CD4-positive, alpha-beta T cell treated with Interleukin-6 at 100 ng/mL for 8 hours (primary cell): ENCODE results near the gene CIAO1.
"Not testable (repeated sequence)": the region's sequence is repeated elsewhere in the genome, so short reads cannot be mapped to it uniquely, and the experiment has no call there.

Experiments
- DNase-seq: peaks from one replicate; pipeline ENCODE4 v3.0.0-alpha.2; 2020; ENCODE audit warnings: mixed read lengths, low spot score

Gene CIAO1

DNA sequence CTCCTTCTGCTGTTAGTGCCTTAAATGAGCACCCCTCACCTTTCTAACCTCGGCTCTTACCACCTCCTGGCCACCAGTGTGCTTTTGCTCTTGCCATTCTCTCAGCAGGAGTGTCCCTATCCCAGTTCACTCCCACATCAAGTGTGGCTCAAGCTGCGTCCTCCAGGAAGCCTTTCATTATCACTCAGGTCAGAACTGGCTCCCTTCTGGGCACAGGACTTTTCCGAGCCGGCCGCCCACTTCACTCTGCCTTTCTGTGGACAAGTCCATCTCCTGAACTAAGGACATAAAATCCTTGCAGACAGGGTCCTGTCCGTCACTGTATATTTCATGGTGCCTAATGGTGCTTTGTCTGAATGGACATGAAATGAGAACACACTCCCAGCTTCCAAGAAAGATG lies 15.8 kb upstream of the CIAO1 start:
- DNase-seq: no peak

DNA sequence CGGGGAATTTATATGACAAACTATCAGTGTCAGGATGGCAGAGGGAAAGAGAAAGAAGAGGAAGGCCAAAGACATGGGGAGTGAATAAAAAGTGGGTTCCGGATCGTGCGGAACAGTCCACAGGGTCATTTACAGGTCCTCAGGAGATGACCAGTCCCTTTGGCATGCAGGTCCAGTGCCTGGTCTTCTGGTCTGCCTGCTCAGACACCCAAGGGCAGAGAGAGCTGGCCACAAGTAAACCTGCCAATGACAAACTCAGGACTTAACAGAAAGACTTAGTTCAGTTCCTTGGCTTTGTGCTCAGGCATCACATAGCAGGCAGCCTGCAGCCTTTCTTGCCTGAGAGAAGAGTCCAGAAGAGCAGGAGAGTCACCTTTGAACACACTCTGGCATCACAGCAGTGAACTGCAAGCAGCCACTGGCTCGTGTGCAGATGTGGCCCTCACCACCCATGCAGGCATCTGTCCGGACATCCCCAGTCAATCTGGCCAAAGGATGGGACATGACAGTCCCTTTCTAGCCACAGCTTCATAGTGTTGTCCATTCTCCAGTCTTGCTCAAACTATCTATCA lies 14.2 kb upstream of the CIAO1 start:
- DNase-seq: no peak

DNA sequence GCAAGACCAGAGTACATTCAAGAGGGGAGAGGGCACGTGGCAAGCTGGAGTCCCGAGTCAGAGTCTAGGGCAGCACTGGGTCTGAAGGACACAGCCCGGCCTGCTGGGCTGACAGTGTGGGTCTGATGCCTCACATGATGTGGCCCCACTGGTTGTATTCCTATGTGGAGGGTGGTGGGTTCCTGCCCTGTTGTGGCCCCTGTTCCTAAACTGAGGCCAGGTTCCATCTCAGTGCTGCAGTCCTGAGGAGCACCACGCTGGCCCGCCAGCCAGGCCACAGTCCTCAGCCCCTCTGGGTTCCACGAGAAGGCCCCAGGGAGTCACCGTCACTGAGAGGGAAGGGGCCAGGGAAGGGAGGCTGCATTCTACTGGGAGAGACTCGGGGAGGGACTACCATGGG lies 13.5 kb upstream of the CIAO1 start:
- no peak for DNase-seq

DNA sequence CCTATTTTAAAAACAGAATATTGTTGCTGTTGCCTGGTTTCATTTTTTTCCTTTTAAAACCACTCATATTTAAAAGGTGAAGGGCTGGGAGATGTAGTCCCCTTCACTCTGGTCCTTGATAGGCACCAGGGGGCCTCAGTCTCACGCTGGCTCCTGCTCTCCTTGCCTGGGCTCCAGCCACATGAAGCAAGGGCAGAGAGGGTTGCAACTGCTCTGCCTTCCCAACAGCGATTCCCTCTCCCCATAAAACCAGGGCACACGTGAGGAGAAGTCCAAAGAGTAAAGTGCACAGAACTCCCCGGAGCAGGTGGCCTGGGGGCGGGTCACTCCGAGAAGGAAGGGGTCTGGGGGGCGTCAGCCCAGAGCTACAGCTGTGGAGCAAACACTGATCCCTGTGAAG lies 13.0 kb upstream of the CIAO1 start:
- DNase-seq: no peak

DNA sequence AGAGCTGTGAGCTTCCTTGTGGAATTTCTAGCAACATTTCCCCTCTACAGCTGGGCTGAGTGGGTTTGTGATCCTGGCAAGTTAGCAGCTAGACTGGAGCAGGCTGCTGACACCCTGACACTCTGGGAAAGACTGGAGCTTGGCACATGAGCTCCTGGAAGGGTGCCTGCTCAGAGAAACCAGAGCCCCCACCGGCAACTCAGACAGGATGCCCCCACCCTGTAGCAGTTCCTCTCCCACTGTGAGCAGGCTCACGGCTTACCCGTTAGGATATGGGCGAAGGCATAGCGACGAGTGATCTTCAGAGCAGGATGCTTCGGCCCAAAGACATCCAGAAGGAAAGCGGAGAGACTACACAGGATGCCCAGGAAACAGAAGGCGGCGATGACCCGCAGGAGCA lies 11.5 kb upstream of the CIAO1 start:
- DNase-seq: no peak

DNA sequence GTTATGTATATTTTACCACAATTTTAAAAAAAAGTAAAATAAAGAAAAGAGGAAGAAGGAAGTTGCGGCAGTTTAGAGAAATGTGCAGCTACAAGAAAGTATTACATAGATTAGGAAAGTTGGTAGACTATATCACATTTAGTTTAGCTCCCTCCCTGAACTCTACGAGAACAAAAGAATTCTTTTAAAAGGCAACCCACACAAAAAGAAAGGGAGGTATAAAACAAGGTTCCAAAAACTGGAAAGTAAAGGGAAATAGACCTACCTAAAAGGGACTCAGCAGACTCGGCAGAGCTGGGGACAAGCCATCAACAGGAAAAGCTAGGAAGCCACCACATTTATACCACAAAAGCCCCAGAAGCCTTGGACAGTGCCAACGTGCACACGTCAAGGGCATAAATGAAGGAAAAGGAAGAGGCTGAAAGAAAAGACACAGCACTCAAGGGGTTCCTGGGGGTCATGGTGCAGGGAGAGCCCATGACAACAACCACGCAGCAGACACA lies 9.4 kb upstream of the CIAO1 start:
- DNase-seq: no peak

DNA sequence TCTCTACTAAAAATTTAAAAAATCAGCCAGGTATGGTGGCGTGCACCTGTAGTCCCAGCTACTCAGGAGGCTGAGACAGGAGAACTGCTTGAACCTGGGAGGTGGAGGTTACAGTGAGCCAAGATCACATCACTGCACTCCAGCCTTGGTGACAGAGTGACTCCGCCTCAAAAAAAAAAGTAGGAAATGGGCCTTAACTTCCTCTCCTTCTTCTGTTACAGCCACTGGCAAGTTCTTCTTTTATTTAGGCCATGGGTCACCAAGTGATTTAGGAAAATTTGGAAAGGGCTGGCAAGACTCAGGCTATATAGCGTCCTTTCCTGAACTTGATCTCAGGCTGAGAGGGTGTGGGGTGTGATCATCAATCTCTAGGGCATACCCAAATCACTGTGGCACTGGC lies 8.3 kb upstream of the CIAO1 start:
- not testable (repeated sequence) for DNase-seq

DNA sequence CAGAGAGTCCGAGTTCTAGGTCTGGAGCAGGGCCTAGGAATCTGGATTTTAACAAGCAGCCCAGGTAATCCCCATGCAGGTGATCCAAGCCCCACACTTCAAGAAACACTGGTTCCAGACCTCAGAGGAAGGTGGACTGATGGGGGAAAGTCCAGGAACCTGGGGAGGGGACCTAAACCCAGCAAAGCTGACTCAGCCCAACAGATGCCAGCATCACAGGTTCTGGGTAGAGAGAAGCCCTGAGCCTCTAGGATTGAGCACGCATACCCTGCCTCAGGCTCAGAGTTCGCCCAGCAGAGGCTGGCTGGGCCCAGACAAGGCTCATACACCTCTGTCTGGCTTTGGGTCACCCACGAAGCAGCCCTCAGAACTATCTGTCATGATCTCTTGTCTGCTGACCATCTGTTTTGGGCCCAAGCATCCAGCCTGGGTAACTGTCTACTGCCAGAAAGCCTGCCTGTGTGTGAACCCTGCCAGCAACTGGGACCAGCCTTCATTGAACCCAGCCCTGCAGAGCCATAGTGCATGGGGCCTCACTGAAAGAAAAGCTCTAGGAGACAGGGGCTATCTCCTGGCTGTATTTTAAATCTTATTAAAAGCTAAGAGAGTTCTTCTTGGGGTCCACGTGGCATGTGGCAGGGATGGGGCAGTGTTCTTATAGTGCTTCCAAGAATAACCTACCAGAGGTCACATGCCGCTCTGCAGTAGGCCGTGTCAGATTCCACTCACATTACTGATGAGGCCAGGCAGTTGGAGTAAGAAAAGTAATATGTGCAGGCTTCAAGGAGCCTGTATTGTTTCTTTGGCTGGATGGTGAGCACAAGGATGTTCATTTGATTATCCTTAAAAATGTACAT lies 7.6 kb upstream of the CIAO1 start:
- no peak for DNase-seq

DNA sequence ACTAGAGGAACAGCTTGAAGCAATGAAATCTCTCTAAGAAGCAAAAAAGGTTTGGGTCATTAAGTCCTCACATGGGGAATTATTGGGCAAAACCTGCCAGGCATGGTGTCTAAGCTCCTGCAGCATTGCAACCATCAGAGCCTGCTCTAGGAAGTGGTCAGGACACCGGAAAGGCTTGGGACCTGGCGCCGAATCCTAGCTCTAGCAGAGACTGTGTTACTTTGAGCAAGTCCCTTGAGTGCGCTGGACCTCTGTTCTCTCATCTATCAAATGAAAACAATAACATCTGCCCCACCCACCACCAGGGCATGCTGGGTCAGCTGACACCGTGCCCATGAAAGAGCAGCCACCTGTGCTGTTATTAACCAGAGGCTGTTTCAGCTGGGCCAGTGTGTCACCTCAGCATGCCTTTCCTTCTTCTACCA lies 6.5 kb upstream of the CIAO1 start:
- DNase-seq: no peak

DNA sequence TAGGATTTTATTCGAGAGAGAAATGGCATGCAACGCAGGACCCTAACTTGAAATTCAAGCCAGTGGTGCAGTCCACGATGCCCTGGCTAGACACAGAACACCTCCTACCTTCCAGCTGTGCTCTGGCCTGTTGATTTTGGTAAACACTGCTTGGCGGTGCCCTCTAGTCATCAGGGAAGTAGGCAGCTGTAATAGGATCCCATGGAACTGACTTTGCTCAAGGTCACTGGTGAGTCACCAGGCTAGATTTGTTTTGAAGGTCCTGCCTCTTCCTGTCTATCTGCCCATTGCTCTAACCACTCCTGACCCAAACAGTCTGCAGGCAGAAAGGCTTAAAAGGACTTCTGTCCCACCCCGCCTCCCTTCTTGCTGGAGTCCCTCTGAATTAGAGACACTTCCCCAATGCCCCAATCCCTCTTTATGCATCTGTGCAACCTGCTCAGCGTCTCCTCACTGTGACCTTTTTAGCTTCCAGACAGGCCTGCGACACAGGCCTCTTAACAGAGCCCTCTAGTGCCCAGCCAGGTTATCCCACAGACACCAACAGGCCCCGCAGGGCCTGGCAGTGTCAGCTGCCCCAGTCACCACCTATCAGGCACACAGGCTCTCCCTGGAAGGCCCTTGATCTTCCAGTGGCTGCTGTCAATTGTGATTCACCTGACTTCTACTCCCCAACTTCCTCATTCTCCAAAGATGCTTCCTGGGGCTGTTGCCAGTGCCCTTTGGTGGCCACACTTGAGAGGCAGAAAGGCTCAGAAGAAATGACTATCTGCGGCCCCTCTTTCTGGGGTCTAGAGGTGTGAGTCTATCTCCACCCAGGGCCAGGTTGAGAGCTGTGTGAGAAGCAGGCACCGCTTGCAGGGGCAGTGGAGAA lies 5.4 kb upstream of the CIAO1 start:
- peak; percentile 10 for DNase-seq

DNA sequence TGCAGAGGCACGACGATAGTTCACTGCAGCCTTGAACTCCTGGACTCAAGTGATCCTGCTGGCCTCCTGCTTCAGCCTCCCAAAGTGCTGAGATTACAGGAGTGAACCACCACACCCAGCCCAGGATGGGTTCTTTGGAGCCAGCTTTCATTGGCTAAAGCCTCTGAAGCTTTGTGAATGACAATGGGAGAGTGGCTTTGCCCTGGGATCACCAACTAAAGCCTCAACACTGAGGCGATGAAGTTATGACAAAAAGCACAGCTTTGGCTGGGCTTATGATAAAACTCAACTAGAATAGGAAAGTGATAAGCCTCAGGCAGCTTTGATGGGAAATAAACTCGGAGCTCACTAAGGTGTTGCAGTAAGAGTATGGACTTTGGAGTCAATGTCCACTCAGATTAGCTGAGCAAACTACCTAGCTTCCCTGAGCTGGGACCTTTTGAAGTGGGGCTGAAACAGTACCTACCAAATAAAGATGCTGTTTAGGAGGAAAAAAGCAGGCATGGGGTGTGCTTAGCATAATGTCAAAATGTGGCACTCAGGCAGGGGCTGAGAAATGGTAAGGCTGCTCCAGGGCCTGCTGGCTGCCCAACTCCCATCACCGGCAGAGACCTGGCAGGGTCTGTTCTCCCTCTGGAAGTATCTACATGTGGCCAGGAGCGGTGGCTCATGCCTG lies 4.6 kb upstream of the CIAO1 start:
- DNase-seq: no peak

DNA sequence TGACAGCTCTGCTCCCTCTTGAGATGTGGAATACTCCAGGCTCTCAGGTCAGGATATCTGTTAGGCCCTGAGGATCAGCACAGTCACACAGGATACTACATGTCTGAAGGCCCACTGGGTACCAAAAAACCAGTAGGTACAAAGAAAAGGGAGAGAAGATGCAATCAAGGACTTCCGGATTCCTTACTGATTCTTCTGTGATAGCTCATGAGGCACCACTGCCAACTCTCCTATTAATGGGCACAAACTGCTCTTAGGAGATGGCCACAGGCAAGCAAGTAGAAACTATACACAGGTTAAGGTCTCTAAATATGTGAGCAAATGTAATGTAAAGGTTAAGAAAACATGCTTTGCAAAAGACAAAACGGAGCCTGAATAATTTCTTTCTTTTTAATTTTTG lies 3.7 kb upstream of the CIAO1 start:
- DNase-seq: no peak

DNA sequence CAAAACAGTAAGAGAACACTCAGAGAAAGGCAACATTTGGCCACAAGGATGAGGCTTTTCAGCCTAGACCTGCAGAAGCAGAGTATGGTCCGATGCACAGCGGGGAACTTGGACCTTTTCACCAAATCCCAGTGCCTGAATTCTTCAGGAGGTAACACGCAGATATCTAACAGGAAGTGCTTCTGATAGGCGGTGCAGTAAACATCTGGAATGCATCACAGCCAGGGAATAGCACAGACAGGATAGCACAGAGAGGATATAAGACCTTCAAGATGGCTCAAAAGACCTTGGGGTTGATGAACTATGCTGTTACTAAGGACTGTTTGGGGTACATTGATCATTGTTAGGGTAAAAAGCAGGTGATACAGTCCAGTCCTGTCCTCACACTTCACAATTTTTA lies 1.9 kb upstream of the CIAO1 start:
- DNase-seq: no peak

DNA sequence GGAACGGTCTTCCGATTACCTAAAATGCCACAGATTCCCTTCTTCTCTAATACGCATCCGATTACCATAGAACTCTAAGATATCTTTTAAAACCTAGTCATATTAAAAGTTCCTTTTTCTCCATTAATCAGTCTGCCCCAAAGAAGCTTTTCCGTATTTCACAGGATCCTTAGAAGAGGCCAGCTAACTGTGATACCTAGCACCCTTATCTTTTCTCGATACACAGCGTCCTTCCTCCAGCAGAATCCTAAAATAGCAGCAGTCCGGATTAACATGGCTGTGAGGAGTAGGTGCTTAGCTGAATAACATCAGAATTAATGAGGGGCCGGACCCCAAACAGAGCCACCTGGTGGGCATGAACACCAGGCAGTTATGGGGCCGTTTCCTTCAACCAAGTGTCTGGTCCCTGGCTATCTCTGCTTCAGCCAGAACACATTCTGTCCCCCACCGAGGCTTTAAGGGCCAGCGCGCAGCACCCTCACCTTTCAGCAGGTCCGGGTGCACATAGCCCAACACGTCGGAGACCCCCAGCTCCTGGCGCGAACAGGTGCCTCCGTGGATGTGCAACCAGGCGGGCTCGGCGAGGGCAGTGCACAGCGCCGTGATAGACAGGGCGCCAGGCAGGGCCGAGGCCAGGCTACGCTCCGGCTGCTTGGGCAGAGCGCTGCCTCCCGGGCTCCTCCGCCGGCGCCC lies 1.2 kb upstream of the CIAO1 start:
- no peak for DNase-seq

DNA sequence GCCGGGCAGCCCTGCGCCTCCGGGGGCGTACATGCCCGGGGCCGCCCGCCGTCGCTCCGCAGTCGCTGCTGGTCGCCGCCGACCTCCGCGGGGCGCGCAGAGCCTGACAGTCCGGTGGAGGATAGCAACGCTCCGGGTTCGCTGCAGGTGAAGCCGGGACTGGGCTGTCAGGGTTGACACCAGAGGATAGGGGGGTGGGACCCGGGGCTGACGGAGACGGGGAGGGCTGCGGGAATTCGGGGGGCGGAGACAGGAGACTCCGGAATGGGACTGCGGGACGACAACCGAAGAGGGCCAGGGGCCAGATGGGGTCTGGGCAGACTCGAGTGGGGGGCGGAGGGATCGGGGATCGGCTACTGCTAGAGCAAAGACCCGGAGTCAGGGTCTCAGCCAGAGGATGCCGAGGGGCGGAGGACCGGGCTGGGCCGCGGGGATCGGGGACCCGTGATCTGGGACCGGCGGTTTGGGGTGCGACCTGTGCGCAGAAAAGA lies 631 bp upstream of the CIAO1 start:
- peak; percentile 13 for DNase-seq

DNA sequence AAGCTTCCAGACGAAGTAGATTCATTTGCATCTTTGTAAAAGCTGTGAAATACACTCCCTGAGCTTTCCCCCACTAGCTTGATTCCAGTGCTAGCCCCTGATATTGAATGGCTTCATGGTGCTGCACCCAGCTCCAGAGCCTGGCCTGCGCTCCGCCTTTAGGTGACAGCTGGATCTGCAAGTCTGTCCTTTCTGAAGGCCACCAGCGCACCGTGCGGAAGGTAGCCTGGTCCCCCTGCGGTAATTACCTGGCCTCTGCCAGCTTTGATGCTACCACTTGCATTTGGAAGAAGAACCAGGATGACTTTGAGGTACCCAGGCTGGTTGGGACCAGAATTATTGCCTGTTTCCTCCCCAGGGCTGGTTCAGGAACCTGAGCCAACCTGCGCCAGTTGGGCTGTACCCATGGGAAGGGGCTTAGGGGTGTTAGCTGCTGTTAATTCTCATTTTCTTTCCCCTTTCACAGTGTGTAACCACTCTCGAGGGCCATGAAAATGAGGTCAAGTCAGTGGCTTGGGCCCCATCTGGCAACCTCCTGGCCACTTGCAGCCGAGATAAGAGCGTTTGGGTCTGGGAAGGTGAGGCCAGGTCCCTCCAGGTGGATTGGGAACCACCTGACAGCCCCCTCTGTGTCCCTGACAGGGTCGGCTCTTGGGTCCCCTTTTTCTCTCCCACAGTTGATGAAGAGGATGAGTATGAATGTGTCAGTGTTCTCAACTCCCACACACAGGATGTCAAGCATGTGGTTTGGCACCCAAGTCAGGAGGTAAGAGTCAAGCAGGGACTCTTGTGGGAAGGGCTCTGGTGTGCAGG lies 1.3 kb downstream of the CIAO1 start:
- peak; percentile 27 for DNase-seq

DNA sequence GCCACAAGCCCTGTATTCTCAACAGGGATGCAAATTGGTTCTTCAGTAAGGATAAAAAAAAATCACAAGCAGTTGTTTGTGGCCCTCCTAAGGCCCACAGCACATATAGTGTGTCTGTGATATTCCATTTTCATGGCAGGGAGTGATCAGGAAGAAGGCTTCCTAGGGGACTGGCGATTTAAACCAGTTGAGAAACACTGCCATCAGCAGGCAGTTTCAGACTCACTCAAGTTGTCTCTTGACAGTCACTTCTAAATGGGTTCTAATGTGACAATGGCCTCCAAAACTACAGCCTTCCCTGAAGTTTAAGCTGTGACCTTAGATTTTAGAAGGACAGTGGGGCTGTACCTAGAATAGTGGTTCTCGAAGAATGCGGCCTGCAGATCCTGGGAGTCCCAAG lies 6.0 kb downstream of the CIAO1 start:
- no peak for DNase-seq

DNA sequence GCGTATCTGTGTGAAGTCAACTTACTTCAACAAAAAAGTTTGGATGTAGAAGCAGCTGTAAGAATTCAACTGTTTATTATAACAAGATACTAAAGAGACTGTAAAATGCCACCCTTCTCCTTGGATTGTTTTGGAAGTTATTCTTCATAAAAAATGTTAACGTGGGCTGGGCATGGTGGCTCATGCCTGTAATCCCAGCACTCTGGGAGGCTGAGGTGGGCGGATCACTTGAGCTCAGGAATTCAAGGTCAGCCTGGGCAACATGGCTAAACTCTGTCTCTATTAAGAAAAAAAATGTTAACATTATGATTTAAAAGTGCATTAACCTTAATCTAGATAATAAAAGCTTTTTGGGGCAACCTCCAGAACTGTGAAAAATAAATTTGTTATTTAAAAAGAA lies 7.7 kb downstream of the CIAO1 start:
- no peak for DNase-seq

DNA sequence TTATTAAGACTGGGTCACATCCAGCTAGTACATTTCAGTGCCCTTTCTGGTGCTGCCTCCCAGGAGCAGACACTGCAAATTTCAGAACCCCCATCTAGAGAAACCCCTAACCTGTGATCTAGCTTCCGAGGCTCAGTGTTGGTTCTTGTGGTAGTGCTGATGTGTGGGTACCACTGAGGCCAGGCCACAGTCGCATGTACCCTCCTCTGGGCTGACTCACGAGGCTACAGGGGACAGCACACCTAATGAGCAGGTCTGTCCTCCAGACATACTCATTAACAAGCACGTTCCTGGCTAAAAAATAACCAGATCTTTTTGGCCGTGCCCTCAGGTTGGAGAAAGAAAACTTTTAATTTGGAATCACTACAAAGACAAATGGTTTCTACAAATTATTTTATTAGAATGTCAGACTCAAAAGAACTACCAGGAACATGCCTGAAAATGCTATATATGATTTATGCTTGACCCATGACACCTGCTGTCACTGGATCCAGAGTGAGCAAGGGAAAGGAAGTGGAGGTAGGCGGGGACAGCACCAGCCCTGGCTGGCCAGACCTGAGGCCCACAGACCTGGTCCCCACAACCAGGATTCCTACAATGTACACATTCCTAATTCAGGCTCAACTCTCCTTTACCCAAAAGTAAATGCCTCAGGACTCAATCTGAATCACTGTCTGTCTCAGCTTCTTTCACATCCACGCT lies 8.5 kb downstream of the CIAO1 start:
- DNase-seq: no peak
